Calu3 (cell line): Measurements from ENCODE around the gene GSDME. TPM values are rescaled to one million over a fixed set of nuclear protein-coding genes. Genes with fewer than 3 reads are reported as not detected.
A peak's percentile ranks its signal among the peaks of the same experiment; 100 is the strongest.

Experiments
- Bru-seq: library from RNA; stranded (reverse); fragments of 400-500 nt; gene quantifications from one replicate; lab custom pipeline; 2021; lab: Mats Ljungman, UMichigan
- BruChase-seq, 2 experiments: library from RNA; stranded (reverse); fragments of 400-500 nt; gene quantifications; one replicate each; lab custom pipeline; 2021; lab: Mats Ljungman, UMichigan
- BruUV-seq: library from RNA; stranded (reverse); fragments of 400-500 nt; replicated peaks from 2 replicates; lab custom pipeline; 2021; lab: Mats Ljungman, UMichigan
- CTCF ChIA-PET: fragments of 300-600 bp; sonication (Branson Sonifier 250); formaldehyde crosslinking; loops from one replicate; lab custom pipeline; 2022; ENCODE audit warnings: antibody characterized with exemption; lab: Charles Lee
- DNase-seq: peaks from one replicate; pipeline ENCODE4 v3.0.0; 2022
- H3K27ac Mint-ChIP-seq: one replicate; pipeline ENCODE4 v1.8.0; 2022; ENCODE audit warnings: mixed read lengths; ENCODE audit not compliant: unreplicated experiment
- H3K27me3 Mint-ChIP-seq: one replicate; pipeline ENCODE4 v1.8.0; 2022; ENCODE audit warnings: mixed read lengths; ENCODE audit not compliant: unreplicated experiment
- H3K36me3 Mint-ChIP-seq: one replicate; pipeline ENCODE4 v1.8.0; 2022; ENCODE audit warnings: mild to moderate bottlenecking, moderate library complexity, mixed read lengths; ENCODE audit not compliant: insufficient read depth, unreplicated experiment
- H3K4me1 Mint-ChIP-seq: one replicate; pipeline ENCODE4 v1.8.0; 2022; ENCODE audit warnings: mild to moderate bottlenecking, low read depth, mixed read lengths; ENCODE audit not compliant: unreplicated experiment
- H3K4me3 Mint-ChIP-seq: one replicate; pipeline ENCODE4 v1.8.0; 2022; ENCODE audit warnings: mild to moderate bottlenecking, low read depth, moderate library complexity, mixed read lengths; ENCODE audit not compliant: unreplicated experiment
- H3K9me3 Mint-ChIP-seq: one replicate; pipeline ENCODE4 v1.8.0; 2022; ENCODE audit warnings: low read depth, mixed read lengths; ENCODE audit not compliant: unreplicated experiment
- CTCF ChIP-seq: fragments of 200-600 bp; IDR thresholded peaks from one replicate; pipeline ENCODE4 v1.8.0; 2022; ENCODE audit warnings: antibody characterized with exemption; ENCODE audit not compliant: unreplicated experiment
- intact Hi-C: fragments of 100-400 bp; cut with micrococcal nuclease; formaldehyde crosslinking; loops from one replicate; pipeline ENCODE4 v1.10.0; 2022; ENCODE audit not compliant: unreplicated experiment
- long read RNA-seq: library from polyadenylated mRNA; stranded (forward); transcript quantifications from one replicate; pipeline ENCODE4 v2.0.0, GENCODE V29; 2022
- total RNA-seq: library from RNA; stranded (reverse); gene quantifications from 2 replicates; pipeline ENCODE4 v1.2.3, GENCODE V29; 2022

The GSDME gene
- total RNA-seq = 9.4 and 11.9 TPM in 2 replicates
- percentile 48 among the genes with signal in this experiment for Bru-seq, nascent RNA
- BruChase-seq, experiment 1, labeled RNA remaining after a 6-hour chase = percentile 46 among the genes with signal in this experiment
- percentile 42 among the genes with signal in this experiment for BruChase-seq, experiment 2, labeled RNA remaining after a 2-hour chase
- long read RNA-seq, transcript GSDME-215 (10 exons, 2,250 nt) = major isoform, 6 of 16 reads
- long read RNA-seq, partial matches to known transcripts = 1 of 16 reads
- long read RNA-seq, other reads (novel, unspliced or antisense) = 9 of 16 reads

- TF ChIP-seq CTCF = no peak
- H3K9me3 Mint-ChIP-seq = no peaks in the 10 kb centered on the region
- BruUV-seq = no TSS peak
- peaks cover 15% of the 10 kb centered on the region for H3K4me1 Mint-ChIP-seq
- peak; percentile 75 for DNase-seq
- H3K27ac Mint-ChIP-seq = peak within 1 kb of the TSS; percentile 15
- intact Hi-C loops = no loop called here
- H3K36me3 Mint-ChIP-seq = peaks cover 23% of the 10 kb centered on the region
- CTCF ChIA-PET = no interaction called here
- H3K27me3 Mint-ChIP-seq = no peaks in the 10 kb centered on the region
- H3K4me3 Mint-ChIP-seq = peak within 1 kb of the TSS; percentile 81
Measured at GRCh38 chr7:24757353-24758275, at the start of gene GSDME. GSDME (minus strand) TSS chr7:24757464; CDS start chr7:24749774, 7,690 bp downstream.

- DNase-seq = no peak
- Mint-ChIP-seq H3K4me3 (no peak overlapping the region), H3K9me3 (no peaks in the 10 kb centered on the region), H3K36me3 (peaks cover 60% of the 10 kb centered on the region), H3K27me3 (no peaks in the 10 kb centered on the region), H3K27ac (no peak overlapping the region), H3K4me1 (no peaks in the 10 kb centered on the region)
- intact Hi-C loops = no loop called here
- CTCF ChIA-PET = interaction anchor here (0.6 kb wide), 1 partner anchor 227 kb away, joined by 3 read pairs; no protein-coding TSS in a partner anchor
- no peak for TF ChIP-seq CTCF
- no TSS peak for BruUV-seq
Measured at GRCh38 chr7:24802300-24802699, 45.0 kb upstream of the GSDME start.

- no peaks in the 10 kb centered on the region for H3K4me1 Mint-ChIP-seq
- H3K9me3 Mint-ChIP-seq = no peaks in the 10 kb centered on the region
- no peak overlapping the region for H3K27ac Mint-ChIP-seq
- intact Hi-C loops = no loop called here
- no peaks in the 10 kb centered on the region for H3K27me3 Mint-ChIP-seq
- CTCF ChIA-PET = interaction anchor here (0.6 kb wide), 2 partner anchors 228 to 541 kb away, joined by 3 to 4 read pairs; no protein-coding TSS in a partner anchor
- no peak overlapping the region for H3K4me3 Mint-ChIP-seq
- TF ChIP-seq CTCF = no peak
- no peak for DNase-seq
- H3K36me3 Mint-ChIP-seq = peaks cover 58% of the 10 kb centered on the region
- no TSS peak for BruUV-seq
Measured at GRCh38 chr7:24801883-24802282, 44.6 kb upstream of the GSDME start.

GRCh38 chr7:24800667-24801066 lies 43.4 kb upstream of the GSDME start:
- Mint-ChIP-seq H3K4me1 (no peaks in the 10 kb centered on the region), H3K27me3 (no peaks in the 10 kb centered on the region), H3K9me3 (no peaks in the 10 kb centered on the region), H3K36me3 (peaks cover 59% of the 10 kb centered on the region), H3K4me3 (no peak overlapping the region), H3K27ac (no peak overlapping the region)
- no peak for DNase-seq
- intact Hi-C loops = no loop called here
- CTCF ChIA-PET = interaction anchor here (0.7 to 0.9 kb wide), 2 partner anchors 296 to 1719 kb away, joined by 3 to 9 read pairs; no protein-coding TSS in a partner anchor
- TF ChIP-seq CTCF = no peak
- no TSS peak for BruUV-seq
